Panc1 (cell line): ENCODE data around the gene STMP1. TPM values are rescaled to one million over a fixed set of nuclear protein-coding genes. Genes with fewer than 3 reads are reported as not detected.

Experiments
- ATAC-seq: fragments of 200-7000 bp; cut with Tn5 transposase; 2 replicates; pipeline ENCODE4 v1.9.1; 2020; ENCODE audit warnings: mild to moderate bottlenecking, moderate library complexity
- BruUV-seq: library from RNA; stranded (reverse); fragments of 400-500 nt; replicated peaks from 2 replicates; lab custom pipeline; 2021; lab: Mats Ljungman, UMichigan
- CTCF ChIA-PET: fragments of 300-600 bp; sonication (Branson Sonifier 250); formaldehyde crosslinking; loops from one replicate; lab custom pipeline; 2022; ENCODE audit warnings: antibody characterized with exemption; lab: Charles Lee
- POLR2A ChIA-PET: fragments of 300-600 bp; sonication (Branson Sonifier 250); formaldehyde crosslinking; loops from one replicate; lab custom pipeline; 2022; ENCODE audit warnings: antibody characterized with exemption; lab: Charles Lee
- DNase-seq: peaks from one replicate; pipeline ENCODE4 v3.0.0-alpha.2; 2010; ENCODE audit warnings: low read depth, low spot score
- H3K27ac ChIP-seq: 2 replicates; pipeline ENCODE4 v1.5.1; 2011; ENCODE audit warnings: mild to moderate bottlenecking, low read length, inconsistent platforms
- H3K27me3 ChIP-seq: fragments of 200-500 bp; sonication (Bioruptor generic); 2 replicates; pipeline ENCODE4 v1.6.0; 2014; ENCODE audit warnings: low read length, inconsistent platforms; ENCODE audit not compliant: control insufficient read depth, insufficient read depth
- H3K36me3 ChIP-seq: fragments of 200-500 bp; sonication (Bioruptor generic); 2 replicates; pipeline ENCODE4 v1.5.1; 2014; ENCODE audit warnings: inconsistent platforms, mild to moderate bottlenecking, low read length, moderate library complexity; ENCODE audit not compliant: control insufficient read depth, insufficient read depth
- H3K4me1 ChIP-seq: 2 replicates; pipeline ENCODE4 v1.5.1; 2011; ENCODE audit warnings: inconsistent platforms, mild to moderate bottlenecking, low read length, moderate library complexity; ENCODE audit not compliant: control insufficient read depth, insufficient read depth
- H3K4me3 ChIP-seq, 2 experiments: 2 replicates each; pipeline ENCODE4 v1.5.1; 2011 to 2012; ENCODE audit warnings: low read depth in 2 of 2, low read length in 2 of 2, mild to moderate bottlenecking in 2 of 2, inconsistent platforms in 1 of 2, moderate library complexity in 1 of 2
- H3K9me3 ChIP-seq: fragments of 200-500 bp; sonication (Bioruptor generic); 2 replicates; pipeline ENCODE4 v1.5.1; 2014; ENCODE audit warnings: low read depth, mild to moderate bottlenecking, inconsistent platforms, low read length, moderate library complexity; ENCODE audit not compliant: control insufficient read depth, insufficient read depth
- POLR2AphosphoS5 ChIP-seq: IDR thresholded peaks from 2 replicates; pipeline ENCODE4 v1.6.1; 2012; ENCODE audit warnings: mild to moderate bottlenecking, low read depth, low read length, moderate library complexity
- SIN3A ChIP-seq: IDR thresholded peaks from 2 replicates; pipeline ENCODE4 v1.6.1; 2012; ENCODE audit warnings: low read depth, mild to moderate bottlenecking, low read length, moderate library complexity, borderline replicate concordance; ENCODE audit not compliant: insufficient read depth
- TCF7L2 ChIP-seq: IDR thresholded peaks from 2 replicates; pipeline ENCODE4 v1.6.1; 2011; ENCODE audit warnings: mild to moderate bottlenecking, low read depth, low read length, inconsistent platforms
- in situ Hi-C: cut with HindIII; loops from 2 replicates; pipeline ENCODE4 v1.10.0; 2016; ENCODE audit warnings: low sequenced_read_pairs, low pct_unique_long_range_greater_than_20kb
- intact Hi-C: fragments of 100-400 bp; cut with micrococcal nuclease; formaldehyde crosslinking; loops from one replicate; pipeline ENCODE4 v1.10.0; 2022; ENCODE audit not compliant: unreplicated experiment
- total RNA-seq: library from RNA; stranded (reverse); gene quantifications from one replicate; pipeline ENCODE4 v1.2.1, GENCODE V29; 2021; ENCODE audit not compliant: unreplicated experiment
- TF ChIP-seq, protein P1 (sequence below), 2 experiments: IDR thresholded peaks; 2 replicates each; pipeline ENCODE4 v1.6.1; 2011 to 2012; ENCODE audit warnings: low read depth in 2 of 2, control low read depth in 1 of 2, low read length in 1 of 2, mild to moderate bottlenecking in 1 of 2, moderate library complexity in 1 of 2; ENCODE audit not compliant: insufficient read depth in 1 of 2
- TF ChIP-seq, protein P2 (sequence below): fragments of 450-650 bp; IDR thresholded peaks from 2 replicates; pipeline ENCODE4 v1.5.1; 2017; ENCODE audit warnings: mild to moderate bottlenecking

STMP1 gene
- total RNA-seq, 1 experiment from 2014 or later, result 29.5 TPM

- DNase-seq (no peak), ATAC-seq (no peak)
- Histone ChIP-seq H3K27me3 (no peaks in the 10 kb centered on the region), H3K9me3 (no peaks in the 10 kb centered on the region), H3K4me1 (peaks cover 8% of the 10 kb centered on the region; the same call in 1 of the 2 replicates), H3K4me3 (no peak overlapping the region), H3K27ac (no peak overlapping the region), H3K36me3 (no peaks in the 10 kb centered on the region)
- POLR2A ChIA-PET, result no interaction called here
- no peak for TF ChIP-seq SIN3A
- TF ChIP-seq POLR2AphosphoS5, result no peak
- TF ChIP-seq, protein P1, sequence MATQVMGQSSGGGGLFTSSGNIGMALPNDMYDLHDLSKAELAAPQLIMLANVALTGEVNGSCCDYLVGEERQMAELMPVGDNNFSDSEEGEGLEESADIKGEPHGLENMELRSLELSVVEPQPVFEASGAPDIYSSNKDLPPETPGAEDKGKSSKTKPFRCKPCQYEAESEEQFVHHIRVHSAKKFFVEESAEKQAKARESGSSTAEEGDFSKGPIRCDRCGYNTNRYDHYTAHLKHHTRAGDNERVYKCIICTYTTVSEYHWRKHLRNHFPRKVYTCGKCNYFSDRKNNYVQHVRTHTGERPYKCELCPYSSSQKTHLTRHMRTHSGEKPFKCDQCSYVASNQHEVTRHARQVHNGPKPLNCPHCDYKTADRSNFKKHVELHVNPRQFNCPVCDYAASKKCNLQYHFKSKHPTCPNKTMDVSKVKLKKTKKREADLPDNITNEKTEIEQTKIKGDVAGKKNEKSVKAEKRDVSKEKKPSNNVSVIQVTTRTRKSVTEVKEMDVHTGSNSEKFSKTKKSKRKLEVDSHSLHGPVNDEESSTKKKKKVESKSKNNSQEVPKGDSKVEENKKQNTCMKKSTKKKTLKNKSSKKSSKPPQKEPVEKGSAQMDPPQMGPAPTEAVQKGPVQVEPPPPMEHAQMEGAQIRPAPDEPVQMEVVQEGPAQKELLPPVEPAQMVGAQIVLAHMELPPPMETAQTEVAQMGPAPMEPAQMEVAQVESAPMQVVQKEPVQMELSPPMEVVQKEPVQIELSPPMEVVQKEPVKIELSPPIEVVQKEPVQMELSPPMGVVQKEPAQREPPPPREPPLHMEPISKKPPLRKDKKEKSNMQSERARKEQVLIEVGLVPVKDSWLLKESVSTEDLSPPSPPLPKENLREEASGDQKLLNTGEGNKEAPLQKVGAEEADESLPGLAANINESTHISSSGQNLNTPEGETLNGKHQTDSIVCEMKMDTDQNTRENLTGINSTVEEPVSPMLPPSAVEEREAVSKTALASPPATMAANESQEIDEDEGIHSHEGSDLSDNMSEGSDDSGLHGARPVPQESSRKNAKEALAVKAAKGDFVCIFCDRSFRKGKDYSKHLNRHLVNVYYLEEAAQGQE (IDR thresholded peaks at IDR 0.05; ENCODE audit: insufficient read depth in 1 of 2, low read depth in 2 of 2, low read length in 1 of 2), result no peak
- TF ChIP-seq, protein P2, sequence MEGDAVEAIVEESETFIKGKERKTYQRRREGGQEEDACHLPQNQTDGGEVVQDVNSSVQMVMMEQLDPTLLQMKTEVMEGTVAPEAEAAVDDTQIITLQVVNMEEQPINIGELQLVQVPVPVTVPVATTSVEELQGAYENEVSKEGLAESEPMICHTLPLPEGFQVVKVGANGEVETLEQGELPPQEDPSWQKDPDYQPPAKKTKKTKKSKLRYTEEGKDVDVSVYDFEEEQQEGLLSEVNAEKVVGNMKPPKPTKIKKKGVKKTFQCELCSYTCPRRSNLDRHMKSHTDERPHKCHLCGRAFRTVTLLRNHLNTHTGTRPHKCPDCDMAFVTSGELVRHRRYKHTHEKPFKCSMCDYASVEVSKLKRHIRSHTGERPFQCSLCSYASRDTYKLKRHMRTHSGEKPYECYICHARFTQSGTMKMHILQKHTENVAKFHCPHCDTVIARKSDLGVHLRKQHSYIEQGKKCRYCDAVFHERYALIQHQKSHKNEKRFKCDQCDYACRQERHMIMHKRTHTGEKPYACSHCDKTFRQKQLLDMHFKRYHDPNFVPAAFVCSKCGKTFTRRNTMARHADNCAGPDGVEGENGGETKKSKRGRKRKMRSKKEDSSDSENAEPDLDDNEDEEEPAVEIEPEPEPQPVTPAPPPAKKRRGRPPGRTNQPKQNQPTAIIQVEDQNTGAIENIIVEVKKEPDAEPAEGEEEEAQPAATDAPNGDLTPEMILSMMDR, result no peak
- no peak for TF ChIP-seq TCF7L2
- intact Hi-C loops (no loop called here), in situ Hi-C loops (no loop called here)
- CTCF ChIA-PET, result interaction anchor here (0.7 kb wide), 1 partner anchor 14 kb away, joined by 3 read pairs; no protein-coding TSS in a partner anchor
- BruUV-seq, result no TSS peak
Observed at GRCh38 chr7:135709508-135709907, 47.2 kb downstream of the STMP1 start.

DNA sequence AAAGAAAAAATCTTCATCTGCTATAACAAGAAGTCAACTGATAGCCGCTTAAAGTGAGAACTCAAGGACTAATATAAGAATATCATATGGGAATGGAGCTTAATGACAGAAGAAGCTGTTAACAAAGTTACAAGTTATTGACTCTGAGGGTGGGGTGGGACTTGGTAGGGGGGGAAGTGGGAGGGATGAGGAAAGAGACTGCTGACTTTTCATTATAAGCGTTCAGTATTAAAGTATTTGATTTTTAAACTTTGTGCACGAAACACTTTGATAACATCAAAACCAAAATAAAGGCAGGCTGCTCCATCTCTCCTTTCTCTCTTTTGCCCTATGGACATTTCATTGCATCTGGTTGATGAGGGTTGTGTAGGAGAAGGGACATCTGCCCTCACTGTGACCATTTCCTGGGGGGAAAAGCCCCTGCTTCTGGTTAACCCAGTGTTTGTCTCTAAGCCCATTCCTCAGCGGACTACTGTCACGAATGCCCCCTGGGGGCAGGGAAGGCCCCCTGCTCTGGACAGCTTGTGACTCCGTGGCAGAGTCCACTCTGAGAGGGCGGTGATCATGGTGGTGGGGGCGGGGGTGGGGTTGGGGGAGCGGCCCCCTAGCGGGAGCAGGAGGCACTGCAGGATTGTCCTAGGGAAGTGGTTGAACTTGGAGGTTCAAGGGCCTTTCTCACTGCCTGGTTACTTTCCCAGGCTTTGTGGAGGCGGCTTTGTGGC lies 48.3 kb downstream of the STMP1 start:
- CTCF ChIA-PET, result interaction anchor here (0.6 to 1.3 kb wide), 6 partner anchors 9 to 551 kb away, joined by 3 to 9 read pairs (median 6); no protein-coding TSS in a partner anchor
- TF ChIP-seq POLR2AphosphoS5, result no peak
- TF ChIP-seq, protein P2, result peak; percentile 90
- Histone ChIP-seq H3K4me1 (peaks cover 13% of the 10 kb centered on the region; the same call in 1 of the 2 replicates), H3K4me3 (no peak overlapping the region), H3K36me3 (no peaks in the 10 kb centered on the region), H3K27ac (no peak overlapping the region), H3K9me3 (no peaks in the 10 kb centered on the region), H3K27me3 (no peaks in the 10 kb centered on the region)
- no TSS peak for BruUV-seq
- in situ Hi-C loops, result no loop called here
- ATAC-seq (no peak), DNase-seq (no peak)
- POLR2A ChIA-PET, result interaction anchor here (0.6 to 0.7 kb wide), 3 partner anchors 9 to 798 kb away, joined by 3 to 6 read pairs (median 3); no protein-coding TSS in a partner anchor
- intact Hi-C loops, result no loop called here
